Type B pancreatic cell (in vitro differentiated cells): ENCODE measurements around the gene DCP1A. TPM values are rescaled to one million over a fixed set of nuclear protein-coding genes. Genes with fewer than 3 reads are reported as not detected.
"Not testable (repeated sequence)": the region's sequence is repeated elsewhere in the genome, so short reads cannot be mapped to it uniquely, and the experiment has no call there.

Experiments used
- DNase-seq: peaks from one replicate; pipeline ENCODE4 v3.0.0; 2021; ENCODE audit warnings: mixed read lengths; ENCODE audit not compliant: unreplicated experiment; ENCODE audit errors: extremely low spot score
- H3K27ac Mint-ChIP-seq: 2 replicates; pipeline ENCODE4 v1.8.0; 2021; ENCODE audit warnings: mild to moderate bottlenecking, mixed read lengths
- H3K27me3 Mint-ChIP-seq: 2 replicates; pipeline ENCODE4 v1.8.0; 2021; ENCODE audit warnings: mixed read lengths
- H3K36me3 Mint-ChIP-seq: 2 replicates; pipeline ENCODE4 v1.8.0; 2021; ENCODE audit warnings: mixed read lengths
- H3K4me1 Mint-ChIP-seq: one replicate; pipeline ENCODE4 v1.8.0; 2021; ENCODE audit warnings: mixed read lengths; ENCODE audit not compliant: unreplicated experiment
- H3K4me3 Mint-ChIP-seq: 2 replicates; pipeline ENCODE4 v1.8.0; 2021; ENCODE audit warnings: mild to moderate bottlenecking, mixed read lengths
- H3K9me3 Mint-ChIP-seq: 2 replicates; pipeline ENCODE4 v1.8.0; 2021; ENCODE audit warnings: mixed read lengths
- CTCF ChIP-seq: fragments of 200-600 bp; sonication (generic); conservative IDR thresholded peaks from 2 replicates; pipeline ENCODE4 v1.5.0; 2021; ENCODE audit warnings: antibody characterized with exemption, mild to moderate bottlenecking
- total RNA-seq: library from RNA; stranded (reverse); gene quantifications from 2 replicates; pipeline ENCODE4 v1.2.1, GENCODE V29; 2021; ENCODE audit warnings: low replicate concordance

DCP1A gene
- total RNA-seq, 1 donor from 2014 or later: 31.4 TPM

DNA sequence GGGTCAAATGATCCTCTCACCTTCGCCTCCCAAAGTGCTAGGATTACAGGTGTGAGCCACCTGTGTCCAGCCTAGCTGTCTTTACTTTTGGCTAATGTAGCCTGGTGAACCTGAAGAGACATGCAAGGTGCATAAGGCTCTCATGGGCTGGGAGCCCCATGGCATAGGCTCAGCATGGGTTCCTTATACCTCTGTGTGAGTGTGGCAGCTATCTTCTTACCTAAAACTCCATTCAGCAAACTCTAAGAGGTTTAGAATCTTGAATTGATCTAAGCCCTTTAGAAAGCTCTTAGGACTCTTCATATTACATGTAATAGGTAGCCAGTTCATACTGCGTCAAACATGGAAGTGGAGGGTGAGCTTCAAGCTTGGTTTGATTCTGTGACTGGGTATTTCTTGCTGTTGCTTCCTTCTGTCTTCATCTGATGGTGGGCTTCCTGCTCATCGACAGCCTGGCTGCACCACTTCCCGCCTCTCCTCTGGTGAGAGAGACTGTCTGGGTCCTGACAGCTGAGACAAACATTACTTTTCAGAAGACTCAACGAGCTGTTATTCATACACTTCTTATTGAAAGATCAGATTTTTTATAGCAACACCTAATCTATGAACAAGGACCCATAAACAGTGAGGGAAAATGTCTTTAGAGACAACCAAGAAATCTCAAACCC, 72.3 kb downstream of the DCP1A start:
- DNase-seq: no peak
- H3K27ac Mint-ChIP-seq: peak overlapping the region; percentile 72
- H3K36me3 Mint-ChIP-seq: peaks cover 2% of the 10 kb centered on the region
- H3K9me3 Mint-ChIP-seq: no peaks in the 10 kb centered on the region
- no peak overlapping the region for H3K4me3 Mint-ChIP-seq
- TF ChIP-seq CTCF: no peak
- no peaks in the 10 kb centered on the region for H3K27me3 Mint-ChIP-seq
- peaks cover 5% of the 10 kb centered on the region for H3K4me1 Mint-ChIP-seq

DNA sequence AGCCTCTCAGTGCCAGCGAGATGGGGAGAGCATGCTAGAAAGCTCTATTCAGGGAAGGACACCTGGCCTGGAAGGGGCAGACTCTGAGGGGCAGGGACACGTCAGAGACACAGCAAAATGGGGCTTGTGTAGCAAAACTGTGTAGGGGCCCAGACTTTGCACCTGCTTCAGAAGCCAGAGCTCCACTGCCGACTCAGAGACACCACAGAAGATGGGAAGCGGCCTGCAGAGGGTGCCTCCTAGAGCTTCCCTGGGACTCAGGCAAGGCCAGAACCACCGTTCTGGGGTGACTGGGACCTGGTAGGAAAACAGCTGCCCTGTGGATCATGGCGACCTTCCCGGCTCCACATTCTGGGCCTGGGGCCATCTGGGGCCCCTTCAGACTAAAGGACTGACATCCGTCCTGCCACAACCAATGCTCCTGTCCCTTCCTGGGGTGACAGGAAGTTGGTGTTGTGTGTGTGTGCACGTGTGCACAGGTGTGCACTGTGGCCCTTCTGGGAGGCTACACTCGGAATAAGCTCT, 74.1 kb downstream of the DCP1A start:
- Mint-ChIP-seq H3K36me3 (peaks cover 6% of the 10 kb centered on the region), H3K4me1 (peaks cover 11% of the 10 kb centered on the region), H3K27ac (peak overlapping the region; percentile 18), H3K4me3 (no peak overlapping the region), H3K27me3 (no peaks in the 10 kb centered on the region), H3K9me3 (no peaks in the 10 kb centered on the region)
- no peak for DNase-seq
- no peak for TF ChIP-seq CTCF

- Mint-ChIP-seq H3K36me3 (peaks cover 6% of the 10 kb centered on the region), H3K4me3 (peak overlapping the region; percentile 78), H3K27me3 (no peaks in the 10 kb centered on the region), H3K27ac (peak overlapping the region; percentile 99), H3K9me3 (no peaks in the 10 kb centered on the region), H3K4me1 (peaks cover 11% of the 10 kb centered on the region)
- no peak for TF ChIP-seq CTCF
- DNase-seq: peak; percentile 78
These were observed 77.2 kb downstream of the DCP1A start for GRCh38 chr3:53269888-53270880.

DNA sequence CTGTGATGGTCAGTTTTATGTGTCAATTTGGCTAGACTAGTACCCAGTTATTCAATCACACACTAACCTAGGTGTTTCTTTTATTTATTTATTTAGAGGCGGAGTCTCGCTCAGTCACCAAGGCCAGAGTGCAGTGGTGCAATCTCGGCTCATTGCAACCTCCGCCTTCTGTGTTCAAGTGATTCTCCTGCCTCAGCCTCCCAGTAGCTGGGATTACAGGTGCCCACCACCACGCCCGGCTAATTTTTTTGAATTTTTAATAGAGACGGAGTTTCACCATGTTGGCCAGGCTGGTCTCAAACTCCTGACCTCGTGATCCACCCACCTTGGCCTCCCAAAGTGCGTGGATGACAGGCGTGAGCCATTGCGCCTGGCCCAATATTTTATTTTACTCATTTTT, 78.2 kb downstream of the DCP1A start:
- H3K27me3 Mint-ChIP-seq, H3K36me3 Mint-ChIP-seq, H3K4me3 Mint-ChIP-seq, H3K9me3 Mint-ChIP-seq, H3K27ac Mint-ChIP-seq, DNase-seq: not testable (repeated sequence)
- H3K4me1 Mint-ChIP-seq: peaks cover 15% of the 10 kb centered on the region

- peak overlapping the region; percentile 3 for H3K27ac Mint-ChIP-seq
- peaks cover 6% of the 10 kb centered on the region for H3K36me3 Mint-ChIP-seq
- peaks cover 15% of the 10 kb centered on the region for H3K4me1 Mint-ChIP-seq
- H3K9me3 Mint-ChIP-seq: no peaks in the 10 kb centered on the region
- TF ChIP-seq CTCF: no peak
- H3K4me3 Mint-ChIP-seq: no peak overlapping the region
- no peak for DNase-seq
- H3K27me3 Mint-ChIP-seq: no peaks in the 10 kb centered on the region
These were observed 79.6 kb downstream of the DCP1A start for GRCh38 chr3:53267766-53268165.

DNA sequence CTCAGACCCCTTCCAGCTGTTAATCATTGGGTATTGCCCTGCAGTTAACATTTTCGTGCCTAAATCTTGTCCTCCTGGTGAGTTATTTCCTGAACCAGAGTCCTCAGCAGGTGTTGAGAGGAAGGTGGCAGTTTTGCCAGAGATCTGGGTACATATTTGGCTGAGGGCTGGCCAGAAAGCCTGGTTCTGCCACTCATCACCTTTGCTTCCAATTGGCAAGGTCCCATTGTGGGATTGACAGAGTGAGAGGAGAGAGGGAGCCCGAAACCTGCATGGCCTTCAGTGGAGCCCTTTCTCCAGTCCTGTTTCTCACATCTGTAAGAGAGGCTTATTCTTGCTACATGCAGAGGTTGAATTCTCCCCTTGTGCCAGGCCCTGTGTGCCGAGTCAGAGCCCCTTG, 82.6 kb downstream of the DCP1A start:
- no peak for DNase-seq
- H3K27ac Mint-ChIP-seq: peak overlapping the region; percentile 66

More for the DNA sequence above, 82.6 kb downstream of the DCP1A start:
- no peak overlapping the region for H3K4me3 Mint-ChIP-seq
- H3K9me3 Mint-ChIP-seq: no peaks in the 10 kb centered on the region
- TF ChIP-seq CTCF: no peak
- no peaks in the 10 kb centered on the region for H3K36me3 Mint-ChIP-seq
- no peaks in the 10 kb centered on the region for H3K27me3 Mint-ChIP-seq
- H3K4me1 Mint-ChIP-seq: peaks cover 11% of the 10 kb centered on the region
